Superior temporal gyrus (tissue), 1 donor: Measurements from ENCODE around the gene OSR1.
"Not testable (repeated sequence)": the region's sequence is repeated elsewhere in the genome, so short reads cannot be mapped to it uniquely, and the experiment has no call there.

Experiments
- DNase-seq: peaks from one replicate; pipeline ENCODE4 v3.0.0-alpha.2; 2016; ENCODE audit errors: extremely low spot score

The OSR1 gene

DNA sequence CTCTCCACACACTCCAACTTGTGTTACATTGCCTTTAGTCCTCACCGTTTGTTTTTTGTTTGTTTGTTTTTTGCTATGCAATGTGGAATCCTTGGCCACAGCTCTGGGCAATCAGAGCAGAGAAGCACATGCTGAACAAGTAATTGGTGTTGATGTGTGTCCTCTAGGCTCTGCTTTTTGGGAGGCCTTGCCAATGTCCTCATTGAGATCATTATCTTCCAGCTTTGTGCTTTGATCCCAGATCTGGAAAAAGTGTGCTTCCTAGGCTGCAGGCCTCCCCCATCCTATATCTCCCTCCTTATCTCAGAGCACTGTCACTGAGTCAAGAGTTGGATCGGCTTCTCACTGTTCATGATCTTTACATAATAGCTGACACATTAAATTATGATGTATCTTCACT, 25.9 kb downstream of the OSR1 start:
- no peak for DNase-seq

GRCh38 chr2:19331450-19331849, 27.0 kb downstream of the OSR1 start:
- no peak for DNase-seq

DNA sequence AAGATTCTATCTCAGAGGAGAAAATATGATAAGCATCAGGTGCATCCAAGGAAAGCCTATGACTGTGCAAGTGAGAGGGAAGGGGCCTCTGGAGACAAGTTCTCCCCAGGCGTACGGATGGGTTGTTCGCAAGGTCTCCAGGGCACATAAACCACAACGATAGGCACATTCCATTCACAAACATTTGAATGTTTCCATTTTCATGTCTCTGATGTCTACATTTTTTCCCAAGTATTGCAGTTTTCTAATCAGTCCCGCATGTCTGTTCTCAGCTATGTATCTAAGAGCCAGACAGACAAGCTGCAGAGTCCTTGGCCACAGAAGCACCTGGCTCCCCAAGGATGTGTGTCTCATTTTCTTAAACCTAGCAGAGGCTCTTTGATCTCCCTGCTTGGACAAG, 28.0 kb downstream of the OSR1 start:
- DNase-seq, result no peak

- no peak for DNase-seq
Measured at GRCh38 chr2:19329445-19329844, 29.0 kb downstream of the OSR1 start.

DNA sequence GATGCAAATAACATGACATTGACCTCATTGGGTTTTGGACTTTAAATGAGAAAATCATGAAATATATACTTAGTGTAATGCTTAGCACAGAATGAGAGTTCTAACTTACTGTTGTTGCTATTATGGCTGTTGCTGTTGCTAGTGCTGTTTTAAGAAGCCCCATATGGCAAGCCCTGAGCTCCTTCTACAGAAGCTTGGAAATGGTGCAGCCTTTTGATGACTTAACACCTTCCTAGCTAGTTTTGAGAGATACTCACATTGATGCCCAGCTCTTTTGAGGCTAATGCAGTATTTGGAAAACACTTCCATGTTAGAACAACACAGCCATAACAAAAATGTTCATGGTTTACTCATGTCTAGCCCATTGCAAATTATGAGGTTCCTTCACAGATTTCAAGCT, 30.9 kb downstream of the OSR1 start:
- no peak for DNase-seq

GRCh38 chr2:19321946-19322345, 36.5 kb downstream of the OSR1 start:
- DNase-seq, result no peak

GRCh38 chr2:19320813-19321212, 37.6 kb downstream of the OSR1 start:
- DNase-seq, result no peak

DNA sequence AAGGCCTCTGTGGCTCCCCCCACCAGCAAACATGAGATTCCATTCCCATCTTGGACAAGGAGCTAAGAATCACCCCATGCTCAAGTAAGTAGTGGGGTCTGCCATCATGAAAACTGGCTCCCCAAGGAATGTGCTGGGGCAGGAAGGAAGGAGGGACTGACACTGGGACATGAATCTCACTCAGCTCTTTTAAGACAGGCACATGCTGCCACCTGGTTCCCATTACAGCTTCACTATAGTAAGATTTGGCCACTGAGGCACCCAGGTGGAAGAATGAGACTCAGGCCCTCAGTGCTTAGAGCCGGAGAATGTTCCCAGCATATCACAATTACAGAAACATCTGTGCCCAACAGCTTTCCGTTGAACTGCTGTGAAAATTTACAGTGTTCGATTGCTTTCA, 38.7 kb downstream of the OSR1 start:
- no peak for DNase-seq

DNA sequence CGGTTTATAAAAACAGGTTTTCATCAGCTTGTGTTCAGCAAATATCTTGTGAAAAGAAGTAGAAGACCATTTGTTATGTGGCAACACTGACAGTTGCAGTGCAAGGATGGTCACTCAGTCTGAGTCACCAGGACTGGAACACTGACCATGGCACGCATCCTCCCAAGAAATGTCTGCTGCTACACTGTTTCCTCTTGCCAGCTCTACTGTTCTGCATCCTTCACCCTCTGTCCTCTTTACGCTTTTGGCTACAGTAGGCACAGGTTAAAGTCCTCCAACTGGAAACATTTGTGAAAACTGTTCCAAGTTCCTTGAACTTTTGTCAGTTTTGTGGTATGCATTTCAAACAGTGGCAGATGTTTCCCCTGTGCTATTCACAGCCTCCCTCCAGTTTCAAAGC, 39.4 kb downstream of the OSR1 start:
- DNase-seq, result no peak

- no peak for DNase-seq
Measured at GRCh38 chr2:19313553-19313952, 44.9 kb downstream of the OSR1 start.

DNA sequence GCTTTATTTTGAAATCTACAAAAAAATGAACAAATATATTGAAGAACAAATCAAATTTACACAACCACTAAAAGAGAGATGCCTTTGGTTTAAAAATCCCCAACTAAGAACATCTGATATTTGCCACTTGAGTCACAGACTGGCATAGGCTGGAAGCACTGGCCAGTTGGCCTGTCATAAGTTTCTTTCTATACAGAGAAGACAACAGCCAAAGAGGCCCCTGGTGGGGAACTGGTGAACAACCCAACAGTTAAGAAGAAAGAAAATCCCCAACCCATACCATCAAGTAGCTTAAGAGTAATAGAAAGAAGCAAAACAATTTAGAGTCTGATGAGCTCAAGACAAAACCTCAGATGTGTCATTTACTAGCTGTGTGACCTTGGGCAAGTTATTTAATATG, 45.5 kb downstream of the OSR1 start:
- no peak for DNase-seq

DNA sequence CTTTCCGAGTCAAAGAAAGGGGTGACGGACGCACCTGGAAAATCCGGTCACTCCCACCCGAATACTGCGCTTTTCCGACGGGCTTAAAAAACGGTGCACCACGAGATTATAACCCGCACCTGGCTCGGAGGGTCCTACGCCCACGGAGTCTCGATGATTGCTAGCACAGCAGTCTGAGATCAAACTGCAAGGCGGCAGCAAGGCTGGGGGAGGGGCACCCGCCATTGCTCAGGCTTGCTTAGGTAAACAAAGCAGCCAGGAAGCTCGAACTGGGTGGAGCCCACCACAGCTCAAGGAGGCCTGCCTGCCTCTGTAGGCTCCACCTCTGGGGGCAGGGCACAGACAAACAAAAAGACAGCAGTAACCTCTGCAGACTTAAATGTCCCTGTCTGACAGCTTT, 52.4 kb downstream of the OSR1 start:
- not testable (repeated sequence) for DNase-seq

DNA sequence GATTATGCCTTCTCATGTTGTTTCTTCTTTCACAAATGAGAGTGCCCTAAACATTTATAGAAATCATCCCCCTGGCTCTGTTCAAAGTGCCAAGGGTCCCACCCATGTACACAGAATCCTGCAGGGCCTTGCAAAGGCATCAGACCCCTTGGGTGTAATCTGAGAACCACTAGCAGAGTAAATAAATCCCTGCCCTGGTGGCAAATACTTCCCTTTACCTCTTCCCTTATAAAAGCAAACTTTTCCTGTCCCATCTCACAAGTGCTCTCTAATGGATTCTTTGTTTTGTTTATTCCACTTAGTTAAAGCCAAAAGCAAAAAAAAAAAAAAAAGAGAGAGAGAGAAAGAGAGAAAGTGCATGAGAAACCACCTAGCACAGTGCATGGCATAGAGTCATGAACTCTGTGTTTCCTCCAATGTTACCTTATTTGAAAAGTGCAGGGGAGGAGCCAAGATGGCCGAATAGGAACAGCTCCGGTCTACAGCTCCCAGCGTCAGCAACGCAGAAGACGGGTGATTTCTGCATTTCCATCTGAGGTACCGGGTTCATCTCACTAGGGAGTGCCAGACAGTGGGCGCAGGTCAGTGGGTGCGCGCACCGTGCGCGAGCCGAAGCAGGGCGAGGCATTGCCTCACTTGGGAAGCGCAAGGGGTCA, 52.9 kb downstream of the OSR1 start:
- not testable (repeated sequence) for DNase-seq

DNA sequence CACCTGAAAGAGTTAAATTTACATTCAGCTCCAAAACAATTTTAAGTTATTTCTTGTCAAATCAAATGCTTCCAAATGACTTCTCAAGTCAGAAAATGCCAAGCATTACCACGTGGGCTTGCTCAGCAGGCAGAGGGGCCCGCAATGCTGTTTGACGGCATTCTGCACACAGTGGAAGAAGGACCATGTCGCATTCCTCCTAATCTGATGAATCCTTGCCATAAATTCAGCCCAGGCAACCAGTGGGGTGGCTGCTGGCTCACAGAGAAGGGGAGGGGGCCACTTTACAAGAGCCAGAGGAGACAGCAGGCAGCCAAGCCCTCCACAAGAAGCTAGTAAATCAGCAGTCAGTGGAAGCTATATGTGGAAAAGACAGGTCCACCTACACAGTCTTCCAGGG, 56.7 kb downstream of the OSR1 start:
- DNase-seq, result no peak
